DMS 273 (cell line): ENCODE results near the gene KLHL40.

ENCODE experiments used
- DNase-seq: peaks from one replicate; lab custom pipeline; 2025; ENCODE audit not compliant: unreplicated experiment; lab: John Stamatoyannopoulos, UW

Gene KLHL40, protein sequence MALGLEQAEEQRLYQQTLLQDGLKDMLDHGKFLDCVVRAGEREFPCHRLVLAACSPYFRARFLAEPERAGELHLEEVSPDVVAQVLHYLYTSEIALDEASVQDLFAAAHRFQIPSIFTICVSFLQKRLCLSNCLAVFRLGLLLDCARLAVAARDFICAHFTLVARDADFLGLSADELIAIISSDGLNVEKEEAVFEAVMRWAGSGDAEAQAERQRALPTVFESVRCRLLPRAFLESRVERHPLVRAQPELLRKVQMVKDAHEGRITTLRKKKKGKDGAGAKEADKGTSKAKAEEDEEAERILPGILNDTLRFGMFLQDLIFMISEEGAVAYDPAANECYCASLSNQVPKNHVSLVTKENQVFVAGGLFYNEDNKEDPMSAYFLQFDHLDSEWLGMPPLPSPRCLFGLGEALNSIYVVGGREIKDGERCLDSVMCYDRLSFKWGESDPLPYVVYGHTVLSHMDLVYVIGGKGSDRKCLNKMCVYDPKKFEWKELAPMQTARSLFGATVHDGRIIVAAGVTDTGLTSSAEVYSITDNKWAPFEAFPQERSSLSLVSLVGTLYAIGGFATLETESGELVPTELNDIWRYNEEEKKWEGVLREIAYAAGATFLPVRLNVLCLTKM

GRCh38 chr3:42685363-42685881 is at the start of gene KLHL40:
Gene KLHL40, plus strand, starts transcription at chr3:42685537. Its CDS starts 82 bp downstream, at chr3:42685619.
- no peak for DNase-seq

DNA sequence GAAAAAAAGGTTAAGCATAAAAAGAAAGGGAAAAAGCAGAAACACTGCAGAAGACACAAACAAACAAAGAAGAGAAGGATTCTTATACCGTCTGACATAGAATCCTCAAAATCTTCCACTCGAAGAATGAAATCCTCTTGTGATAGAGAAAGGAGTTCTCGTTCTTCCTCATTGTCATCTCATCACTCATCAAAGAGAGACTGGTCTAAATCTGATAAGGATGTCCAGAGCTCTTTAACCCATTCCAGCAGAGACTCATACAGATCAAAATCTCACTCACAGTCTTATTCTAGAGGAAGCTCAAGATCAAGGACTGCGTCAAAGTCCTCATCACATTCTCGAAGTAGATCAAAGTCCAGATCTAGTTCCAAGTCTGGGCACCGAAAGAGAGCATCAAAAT is 48.3 kb upstream of the KLHL40 start:
- DNase-seq = no peak

GRCh38 chr3:42638339-42638842 is 46.9 kb upstream of the KLHL40 start:
- DNase-seq = no peak

- no peak for DNase-seq
Observed at GRCh38 chr3:42639192-42639591, 46.1 kb upstream of the KLHL40 start.

GRCh38 chr3:42640129-42640528 is 45.2 kb upstream of the KLHL40 start:
- DNase-seq = no peak

DNA sequence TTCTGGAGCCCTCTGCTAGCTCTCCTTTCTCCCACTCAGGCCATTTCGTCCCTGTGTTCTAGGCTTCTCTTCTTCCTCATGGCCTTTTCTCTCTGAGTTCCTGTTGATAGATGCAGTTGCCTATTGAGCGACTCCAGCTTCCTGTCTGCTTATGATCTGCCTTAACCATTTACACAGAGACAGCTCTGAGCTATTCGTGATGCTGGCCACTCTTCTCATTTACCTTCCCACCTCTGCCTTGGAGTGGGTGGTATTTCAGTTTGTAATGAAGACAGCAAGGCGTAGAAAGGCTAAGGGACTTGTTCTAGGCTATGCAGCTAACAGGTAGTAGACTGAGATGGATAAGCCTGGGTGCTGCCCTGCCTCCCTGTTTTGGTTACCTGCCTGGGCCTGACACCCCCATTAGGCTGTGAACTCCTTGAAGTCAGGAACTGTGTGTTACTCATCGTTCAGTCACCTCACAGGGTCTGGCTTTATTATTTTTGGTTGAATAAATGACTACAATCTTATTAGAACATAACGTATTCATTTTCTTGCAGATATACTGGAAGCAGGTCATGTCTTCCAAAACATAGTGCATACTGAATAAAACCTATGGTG is 44.5 kb upstream of the KLHL40 start:
- DNase-seq = no peak

DNA sequence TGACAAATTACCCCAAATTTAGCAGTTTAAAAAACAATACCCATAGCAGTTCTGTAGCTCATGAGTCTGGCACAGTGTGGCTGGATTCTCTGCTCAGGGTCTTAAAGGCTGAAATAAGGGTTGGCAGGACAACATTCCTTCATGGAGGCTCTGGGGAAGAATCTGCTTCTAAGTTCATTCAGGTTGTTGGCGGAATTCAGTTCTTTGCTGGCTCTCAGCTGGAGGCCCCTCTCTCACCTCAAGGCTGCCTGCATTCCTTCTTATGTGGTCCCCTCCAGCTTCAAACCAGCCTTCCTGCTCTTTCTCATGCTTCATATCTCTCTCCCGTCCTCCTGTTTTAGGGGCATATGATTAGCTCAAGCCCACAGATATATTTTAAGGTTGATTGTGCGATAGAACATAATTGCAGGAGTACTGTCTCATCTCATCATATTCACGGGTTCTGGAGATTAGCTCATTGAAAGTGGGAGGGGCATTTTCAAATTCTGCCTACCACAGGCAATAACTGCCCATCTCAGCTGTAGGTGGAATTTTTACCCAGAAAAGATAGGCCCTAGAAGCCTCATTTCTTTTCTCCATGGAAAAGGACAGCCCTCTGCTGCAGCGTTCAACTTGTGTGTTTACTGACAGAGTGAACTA is 37.4 kb upstream of the KLHL40 start:
- no peak for DNase-seq

DNA sequence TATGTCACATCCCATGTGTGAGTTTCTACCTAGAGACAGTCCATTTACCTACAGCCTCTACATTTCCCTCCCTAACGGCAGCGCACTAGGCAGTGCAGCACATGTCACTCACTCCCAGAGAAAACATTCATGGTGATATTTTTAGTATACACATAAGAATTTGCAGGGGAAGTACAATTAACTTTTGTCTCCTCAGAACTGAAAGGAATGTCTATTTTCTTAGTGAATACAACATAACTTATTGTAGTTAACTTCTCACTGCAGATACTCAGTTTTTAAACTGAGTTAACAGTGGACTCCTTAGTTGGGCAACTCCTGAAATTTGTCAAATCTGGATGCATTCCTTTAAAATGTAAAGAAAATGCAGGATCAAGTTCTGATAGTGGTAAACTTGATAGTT is 36.3 kb upstream of the KLHL40 start:
- no peak for DNase-seq

- DNase-seq = no peak
Observed at GRCh38 chr3:42649783-42650182, 35.6 kb upstream of the KLHL40 start.

DNA sequence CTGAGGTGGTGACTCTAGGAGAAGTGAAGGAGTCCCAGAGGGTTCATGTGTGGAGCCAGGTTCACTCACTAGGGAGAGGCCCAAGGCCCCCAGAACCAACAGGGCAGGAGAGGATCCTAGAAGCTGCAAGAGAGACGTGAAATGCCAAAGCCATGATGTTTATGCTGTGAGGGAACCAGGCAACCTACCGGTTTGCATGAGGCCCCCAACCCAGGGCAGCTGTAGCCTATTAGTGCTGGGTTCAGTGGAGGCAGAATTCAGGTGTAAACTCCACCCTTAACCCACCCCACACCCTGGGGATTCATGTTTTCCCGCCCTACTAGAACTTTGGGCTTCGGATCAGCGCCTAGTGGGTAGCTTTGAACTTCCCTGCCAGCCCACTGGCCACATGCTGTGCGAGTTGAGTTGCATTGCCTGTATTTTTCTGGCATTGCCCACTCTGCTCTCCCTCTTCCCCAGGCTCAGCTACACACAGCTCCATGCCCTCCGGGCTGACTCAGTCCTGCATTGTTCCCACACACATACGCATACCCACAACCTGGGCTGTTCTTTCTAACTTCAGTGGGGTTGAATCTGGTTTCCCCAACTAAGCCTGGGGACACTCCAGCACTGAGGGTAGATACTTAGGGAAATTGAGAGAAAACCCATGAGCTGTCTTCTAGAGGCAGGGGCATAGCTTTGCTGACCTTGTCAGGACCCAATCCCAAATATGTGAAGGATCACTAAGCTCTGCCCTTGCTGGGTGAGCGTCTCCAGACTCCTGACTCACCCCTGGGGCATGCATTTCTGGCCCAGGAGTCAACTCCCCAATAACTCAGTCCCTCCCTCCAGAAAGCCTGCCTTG is 33.9 kb upstream of the KLHL40 start:
- DNase-seq = no peak

GRCh38 chr3:42652251-42652610 is 33.1 kb upstream of the KLHL40 start:
- no peak for DNase-seq

- DNase-seq = peak; percentile 55
Observed at GRCh38 chr3:42652611-42653302, 32.6 kb upstream of the KLHL40 start.

- DNase-seq = no peak
Observed at GRCh38 chr3:42653303-42653559, 32.1 kb upstream of the KLHL40 start.

DNA sequence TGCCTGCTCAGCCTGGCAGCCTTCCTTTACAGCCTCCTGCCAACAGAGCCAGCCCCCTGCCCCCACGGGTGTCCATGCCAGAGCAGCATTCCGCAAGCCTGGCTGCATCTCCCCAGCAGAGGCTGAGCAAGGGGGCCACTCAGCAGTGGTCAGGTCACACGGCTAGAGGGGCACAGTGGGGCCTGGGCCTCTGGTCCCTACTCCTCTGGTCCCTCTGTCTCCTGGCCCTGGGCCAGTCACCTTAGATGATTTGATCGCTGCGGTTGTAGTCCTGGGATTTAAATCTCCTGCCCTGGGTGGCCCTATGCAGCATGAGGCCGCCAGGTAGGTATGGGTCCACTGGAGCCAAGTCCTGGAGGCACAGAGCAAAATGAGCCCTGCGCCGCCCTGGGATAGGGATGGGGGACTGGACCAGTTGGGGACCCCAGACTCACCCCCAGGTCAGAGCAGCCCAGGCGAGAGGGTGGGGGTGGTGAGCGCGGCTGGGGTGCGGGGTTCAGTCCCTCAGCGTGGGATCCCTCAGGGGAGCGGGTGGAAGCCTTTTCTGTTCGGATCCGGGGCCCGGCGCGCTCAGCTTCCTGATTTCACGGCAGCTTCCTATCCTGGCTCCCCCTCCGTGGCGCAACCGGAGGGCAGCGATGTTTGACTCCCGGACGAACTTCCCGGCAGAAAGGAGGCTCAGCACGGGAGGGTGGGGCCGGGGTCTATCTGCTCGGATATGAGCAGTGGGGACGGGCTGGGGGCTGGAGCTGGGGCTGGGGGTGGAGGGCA is 31.6 kb upstream of the KLHL40 start, which contains the start of gene ZBTB47:
Gene ZBTB47 (plus strand): TSS at position 138 of the 771 bp plus-strand sequence. CDS start 4,659 bp downstream, outside the sequence.
- DNase-seq = peak; percentile 55

GRCh38 chr3:42654331-42655201 is 30.8 kb upstream of the KLHL40 start:
- peak; percentile 70 for DNase-seq

- DNase-seq = no peak
Observed at GRCh38 chr3:42655331-42655888, 29.9 kb upstream of the KLHL40 start.

DNA sequence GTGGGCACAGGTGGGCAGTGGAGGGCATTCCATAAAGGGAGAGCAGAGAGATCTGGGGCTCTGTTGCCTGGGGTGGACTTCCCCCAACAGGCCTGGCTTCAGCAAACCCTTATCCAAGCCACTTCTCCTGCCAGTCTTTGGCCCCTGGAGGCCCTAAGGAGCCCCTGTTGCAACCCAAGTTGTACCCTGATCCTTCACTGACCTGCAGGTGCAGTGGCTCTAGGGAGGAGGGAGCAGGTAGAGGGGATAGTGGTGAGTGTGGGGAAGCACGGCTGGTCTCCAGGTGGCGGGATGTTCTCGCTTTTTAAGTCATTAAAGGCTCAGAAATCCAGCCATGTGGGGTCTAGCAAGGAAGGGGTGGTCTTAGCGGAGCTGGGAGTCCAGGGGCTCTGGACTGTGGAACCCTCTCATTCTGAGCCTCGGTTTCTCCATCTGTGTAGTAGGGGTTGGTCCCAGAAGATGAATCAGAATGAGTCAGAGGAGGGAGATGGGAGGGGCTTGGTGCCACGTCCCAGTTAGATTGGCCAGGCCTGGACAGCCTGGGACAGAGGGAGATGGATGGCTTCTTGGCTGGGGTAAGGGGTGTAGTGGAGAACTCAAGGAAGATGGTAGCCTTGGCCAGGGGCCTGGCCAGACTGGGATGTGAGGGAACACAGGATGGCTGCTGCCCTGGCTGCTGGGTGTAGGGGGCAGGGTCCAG is 29.2 kb upstream of the KLHL40 start:
- no peak for DNase-seq
